Lower lobe of right lung (tissue), 2 donors: Measurements from ENCODE around the gene ASTN2. TPM values are rescaled to one million over a fixed set of nuclear protein-coding genes. Genes with fewer than 3 reads are reported as not detected.

Experiments
- ATAC-seq, 2 donors: fragments of 200-7000 bp; cut with Tn5 transposase; one replicate each; pipeline ENCODE4 v1.9.1; 2020 to 2022; ENCODE audit warnings: mild to moderate bottlenecking in 2 of 2, moderate library complexity in 2 of 2
- DNase-seq: peaks from one replicate; pipeline ENCODE4 v3.0.0-alpha.2; 2020
- H3K27ac ChIP-seq: fragments of 200-600 bp; one replicate; pipeline ENCODE4 v1.8.0; 2022
- H3K27me3 ChIP-seq: fragments of 200-600 bp; one replicate; pipeline ENCODE4 v1.8.0; 2022; ENCODE audit warnings: low read depth
- H3K36me3 ChIP-seq: fragments of 200-600 bp; one replicate; pipeline ENCODE4 v1.8.0; 2022; ENCODE audit warnings: mild to moderate bottlenecking
- H3K4me1 ChIP-seq: fragments of 200-600 bp; one replicate; pipeline ENCODE4 v1.8.0; 2022
- H3K4me3 ChIP-seq: fragments of 200-600 bp; one replicate; pipeline ENCODE4 v1.8.0; 2022; ENCODE audit warnings: mild to moderate bottlenecking
- H3K9me3 ChIP-seq: fragments of 200-600 bp; one replicate; pipeline ENCODE4 v1.8.0; 2022
- intact Hi-C: fragments of 100-400 bp; cut with DNase I; formaldehyde crosslinking; loops from one replicate; pipeline ENCODE4 v1.11.0; 2022
- total RNA-seq: library from RNA; stranded (reverse); fragmentation: NEBNext Ultra II Directional; extraction: Animal tissue kit (Norgen Biotek cat#: 25700); gene quantifications from one replicate; pipeline ENCODE4 v1.2.1, GENCODE V29; 2021
- TF ChIP-seq, protein P1 (sequence below): fragments of 200-600 bp; IDR thresholded peaks from one replicate; pipeline ENCODE4 v1.8.0; 2022; ENCODE audit warnings: antibody characterized with exemption, mild to moderate bottlenecking
- donor health status: DM: no; HTN: yes; CAD: no; lungs with severe emphysema.

The ASTN2 gene
- total RNA-seq, 1 donor from 2014 or later, result 4.3 TPM

- TF ChIP-seq, protein P1, sequence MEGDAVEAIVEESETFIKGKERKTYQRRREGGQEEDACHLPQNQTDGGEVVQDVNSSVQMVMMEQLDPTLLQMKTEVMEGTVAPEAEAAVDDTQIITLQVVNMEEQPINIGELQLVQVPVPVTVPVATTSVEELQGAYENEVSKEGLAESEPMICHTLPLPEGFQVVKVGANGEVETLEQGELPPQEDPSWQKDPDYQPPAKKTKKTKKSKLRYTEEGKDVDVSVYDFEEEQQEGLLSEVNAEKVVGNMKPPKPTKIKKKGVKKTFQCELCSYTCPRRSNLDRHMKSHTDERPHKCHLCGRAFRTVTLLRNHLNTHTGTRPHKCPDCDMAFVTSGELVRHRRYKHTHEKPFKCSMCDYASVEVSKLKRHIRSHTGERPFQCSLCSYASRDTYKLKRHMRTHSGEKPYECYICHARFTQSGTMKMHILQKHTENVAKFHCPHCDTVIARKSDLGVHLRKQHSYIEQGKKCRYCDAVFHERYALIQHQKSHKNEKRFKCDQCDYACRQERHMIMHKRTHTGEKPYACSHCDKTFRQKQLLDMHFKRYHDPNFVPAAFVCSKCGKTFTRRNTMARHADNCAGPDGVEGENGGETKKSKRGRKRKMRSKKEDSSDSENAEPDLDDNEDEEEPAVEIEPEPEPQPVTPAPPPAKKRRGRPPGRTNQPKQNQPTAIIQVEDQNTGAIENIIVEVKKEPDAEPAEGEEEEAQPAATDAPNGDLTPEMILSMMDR, result no peak
- no peaks in the 10 kb centered on the region for H3K27me3 ChIP-seq
- no peak overlapping the region for H3K4me3 ChIP-seq
- no peaks in the 10 kb centered on the region for H3K36me3 ChIP-seq
- no peaks in the 10 kb centered on the region for H3K9me3 ChIP-seq
- ATAC-seq (no peak), DNase-seq (no peak)
- H3K27ac ChIP-seq, result no peak overlapping the region
- intact Hi-C loops, result no loop called here
- no peaks in the 10 kb centered on the region for H3K4me1 ChIP-seq
Measured at GRCh38 chr9:116643691-116644090, 771.2 kb downstream of the ASTN2 start.

DNA sequence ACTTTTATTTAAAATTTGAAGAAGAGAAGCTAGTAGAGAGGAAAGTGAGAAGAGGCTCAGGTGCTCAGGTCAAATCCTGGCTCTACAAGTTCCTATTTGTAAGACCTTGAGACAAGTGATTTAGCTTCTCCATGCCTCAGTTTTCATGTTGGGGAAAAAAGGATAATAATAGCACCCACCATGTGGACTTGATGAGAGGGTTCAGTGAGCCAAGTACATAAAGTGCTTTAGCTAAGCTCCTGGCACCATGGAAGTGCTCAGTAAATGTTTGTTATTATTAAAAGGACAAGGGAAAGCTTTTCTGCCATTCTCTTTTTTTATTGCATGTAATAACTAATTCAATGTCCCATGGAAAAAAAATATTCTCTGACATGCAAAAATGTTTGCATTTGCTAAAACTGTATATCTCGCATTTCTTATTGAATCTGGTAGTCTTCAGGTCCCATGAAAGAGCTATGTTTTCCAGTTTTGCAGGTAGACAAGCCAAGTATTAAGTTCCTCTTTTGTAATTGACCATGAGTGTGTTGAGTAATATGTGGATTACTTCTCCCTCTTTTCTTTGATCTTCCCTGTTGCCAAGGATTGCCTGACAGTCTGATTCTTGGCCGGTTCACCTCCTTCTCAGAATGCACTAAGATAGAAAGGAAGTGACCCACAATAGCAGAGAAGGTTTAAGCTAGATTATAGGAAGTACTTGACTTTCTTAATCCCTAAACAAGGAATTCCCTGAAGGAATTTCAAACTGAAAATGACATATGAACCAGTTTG, 773.4 kb downstream of the ASTN2 start:
- Histone ChIP-seq H3K4me3 (no peak overlapping the region), H3K36me3 (no peaks in the 10 kb centered on the region), H3K27ac (no peak overlapping the region), H3K9me3 (no peaks in the 10 kb centered on the region), H3K4me1 (no peaks in the 10 kb centered on the region), H3K27me3 (no peaks in the 10 kb centered on the region)
- intact Hi-C loops, result no loop called here
- TF ChIP-seq, protein P1, result no peak
- no peak for DNase-seq
- no peak for ATAC-seq

GRCh38 chr9:116639251-116639741, 775.6 kb downstream of the ASTN2 start:
- Histone ChIP-seq H3K36me3 (no peaks in the 10 kb centered on the region), H3K27ac (no peak overlapping the region), H3K27me3 (no peaks in the 10 kb centered on the region), H3K4me1 (no peaks in the 10 kb centered on the region), H3K9me3 (no peaks in the 10 kb centered on the region), H3K4me3 (no peak overlapping the region)
- intact Hi-C loops, result no loop called here
- no peak for DNase-seq
- TF ChIP-seq, protein P1, result no peak
- ATAC-seq, result no peak

DNA sequence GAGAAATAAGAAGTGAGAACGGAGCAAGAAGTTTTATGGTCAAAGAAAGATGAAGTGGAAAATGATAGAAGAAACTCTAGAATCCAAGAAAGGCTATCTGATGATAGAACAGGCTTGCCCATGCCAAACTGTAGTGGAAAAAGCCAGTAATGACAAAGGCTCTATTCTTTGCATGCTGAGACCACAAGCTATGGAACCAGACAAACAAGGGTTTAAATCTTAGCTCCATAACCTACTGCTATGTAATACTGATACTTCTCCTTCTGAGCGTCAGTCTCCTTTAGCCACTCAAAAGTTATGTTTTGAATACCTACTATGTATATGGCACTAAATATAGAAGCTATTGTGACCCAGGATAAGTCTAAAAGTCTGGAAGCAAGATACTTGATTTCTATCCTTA, 778.9 kb downstream of the ASTN2 start:
- no peak for DNase-seq
- H3K27me3 ChIP-seq, result no peaks in the 10 kb centered on the region
- no peak overlapping the region for H3K4me3 ChIP-seq
- H3K4me1 ChIP-seq, result no peaks in the 10 kb centered on the region
- TF ChIP-seq, protein P1, result no peak
- no peaks in the 10 kb centered on the region for H3K36me3 ChIP-seq
- H3K27ac ChIP-seq, result no peak overlapping the region
- H3K9me3 ChIP-seq, result no peaks in the 10 kb centered on the region
- no peak for ATAC-seq
- intact Hi-C loops, result no loop called here

DNA sequence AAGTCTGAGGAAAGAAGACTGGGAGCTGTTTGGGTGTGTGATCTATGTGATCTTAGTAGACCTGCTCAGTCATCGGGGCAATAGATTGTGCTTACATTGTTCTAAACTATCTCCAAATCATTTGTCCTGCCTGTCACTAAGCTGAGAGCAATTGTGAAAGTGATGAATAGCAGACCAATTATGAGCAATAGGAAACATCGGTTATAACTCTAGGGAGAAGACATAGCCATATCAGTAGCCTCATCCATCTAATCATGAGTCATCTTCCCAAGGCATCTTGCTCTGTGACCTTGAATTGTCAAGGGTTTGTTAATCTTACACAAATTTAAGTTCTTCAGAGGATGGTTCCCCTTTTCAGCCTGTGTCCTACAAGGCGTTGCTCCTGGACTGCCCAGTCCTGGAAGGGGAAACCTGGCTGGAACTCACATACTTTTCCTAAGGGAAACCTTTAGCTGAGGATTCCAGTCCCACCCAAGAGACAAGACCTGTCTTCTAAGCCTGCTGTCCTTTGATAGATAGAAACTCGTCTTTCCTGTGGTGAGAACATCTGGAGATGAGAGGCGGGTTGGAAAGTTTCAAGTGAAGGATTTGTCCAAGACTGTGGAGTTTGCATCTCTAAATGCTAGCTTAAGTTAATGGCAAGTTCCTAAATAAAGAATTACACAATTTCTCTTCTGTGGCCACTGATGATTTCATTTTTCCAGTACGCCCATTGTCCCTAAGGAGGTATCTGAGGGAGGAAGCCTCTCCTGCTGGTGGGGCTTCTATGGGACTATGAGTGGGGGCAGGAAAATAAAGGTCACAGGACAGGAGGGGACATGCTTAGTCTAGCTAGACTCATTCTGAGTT, 781.6 kb downstream of the ASTN2 start:
- no peak overlapping the region for H3K27ac ChIP-seq
- H3K36me3 ChIP-seq, result no peaks in the 10 kb centered on the region
- H3K9me3 ChIP-seq, result no peaks in the 10 kb centered on the region
- H3K4me1 ChIP-seq, result no peaks in the 10 kb centered on the region
- no peak for ATAC-seq
- TF ChIP-seq, protein P1, result no peak
- no peak for DNase-seq
- no peaks in the 10 kb centered on the region for H3K27me3 ChIP-seq
- intact Hi-C loops, result no loop called here
- no peak overlapping the region for H3K4me3 ChIP-seq
